GM10266 (cell line): ENCODE data around the gene SLC10A1.

Experiments used
- DNase-seq: peaks from one replicate; pipeline ENCODE4 v3.0.0; 2012; ENCODE audit errors: extremely low spot score
- CTCF ChIP-seq: IDR thresholded peaks from 2 replicates; pipeline ENCODE4 v1.5.1; 2012; ENCODE audit warnings: mild to moderate bottlenecking, low read depth; ENCODE audit not compliant: control insufficient read depth, insufficient read depth; ENCODE audit errors: missing control alignments

Gene SLC10A1

GRCh38 chr14:69796797-69797500 is at the start of gene SLC10A1:
Gene SLC10A1 (minus strand): TSS chr14:69797241. CDS start chr14:69797155, 86 bp downstream.
- DNase-seq: no peak
- no peak for TF ChIP-seq CTCF

GRCh38 chr14:69845787-69846186 is 48.7 kb upstream of the SLC10A1 start:
- no peak for TF ChIP-seq CTCF
- no peak for DNase-seq

GRCh38 chr14:69845050-69845581 is 48.1 kb upstream of the SLC10A1 start:
- no peak for DNase-seq
- TF ChIP-seq CTCF: no peak

- DNase-seq: no peak
- no peak for TF ChIP-seq CTCF
Observed at GRCh38 chr14:69844171-69844570, 47.1 kb upstream of the SLC10A1 start.

GRCh38 chr14:69842686-69843420 is 45.8 kb upstream of the SLC10A1 start:
- TF ChIP-seq CTCF: no peak
- DNase-seq: no peak

- TF ChIP-seq CTCF: no peak
- no peak for DNase-seq
Observed at GRCh38 chr14:69841656-69842055, 44.6 kb upstream of the SLC10A1 start.

- DNase-seq: no peak
- no peak for TF ChIP-seq CTCF
Observed at GRCh38 chr14:69839661-69840060, 42.6 kb upstream of the SLC10A1 start.
